H1 (cell line): ENCODE measurements around the gene NKTR. TPM values are rescaled to one million over a fixed set of nuclear protein-coding genes. Genes with fewer than 3 reads are reported as not detected.

Source experiments
- CTCF ChIA-PET: fragments of 300-600 bp; sonication (Branson Sonifier 250); formaldehyde crosslinking; loops from one replicate; lab custom pipeline; 2021; ENCODE audit not compliant: partially characterized antibody; lab: Charles Lee
- POLR2A ChIA-PET: fragments of 300-600 bp; sonication (Branson Sonifier 250); formaldehyde crosslinking; loops from one replicate; lab custom pipeline; 2021; ENCODE audit warnings: inconsistent platforms; ENCODE audit not compliant: partially characterized antibody; lab: Charles Lee
- DNase-seq, 2 experiments: peaks; one replicate each; pipeline versions ENCODE4 v3.0.0 to v3.0.0-alpha.2; 2010 to 2022; ENCODE audit warnings: low spot score in 2 of 2, low read depth in 1 of 2, mixed read lengths in 1 of 2
- FAIRE-seq: peaks from 2 replicates; lab custom pipeline; 2011; peaks lifted over from hg19 to GRCh38; lab: Jason Lieb, UNC
- H2AFZ ChIP-seq: 2 replicates; pipeline ENCODE4 v1.8.1; 2012; ENCODE audit warnings: low read length, inconsistent platforms
- H2AK5ac ChIP-seq: 2 replicates; pipeline ENCODE4 v1.6.1; 2013; ENCODE audit warnings: low read depth, low read length
- H2BK120ac ChIP-seq: replicated peaks from 2 replicates; pipeline ENCODE3; 2013; ENCODE audit warnings: low read depth, low read length, inconsistent platforms
- H2BK12ac ChIP-seq: 2 replicates; pipeline ENCODE4 v1.6.1; 2013; ENCODE audit warnings: low read depth, low read length
- H2BK15ac ChIP-seq: 2 replicates; pipeline ENCODE4 v1.6.1; 2013; ENCODE audit warnings: low read length
- H2BK20ac ChIP-seq: 2 replicates; pipeline ENCODE4 v1.6.1; 2013; ENCODE audit warnings: low read length
- H2BK5ac ChIP-seq: 2 replicates; pipeline ENCODE4 v1.6.1; 2013; ENCODE audit warnings: low read depth, low read length
- H3K14ac ChIP-seq: 2 replicates; pipeline ENCODE4 v1.6.1; 2013; ENCODE audit warnings: inconsistent platforms; ENCODE audit not compliant: insufficient read length
- H3K18ac ChIP-seq: 2 replicates; pipeline ENCODE4 v1.6.1; 2013; ENCODE audit warnings: low read length; ENCODE audit errors: extremely low read depth
- H3K23ac ChIP-seq: 2 replicates; pipeline ENCODE4 v1.6.1; 2013; ENCODE audit warnings: inconsistent platforms; ENCODE audit not compliant: insufficient read length
- H3K23me2 ChIP-seq: 2 replicates; pipeline ENCODE4 v1.6.1; 2013; ENCODE audit warnings: low read depth, low read length
- H3K27ac ChIP-seq: 2 replicates; pipeline ENCODE4 v1.6.1; 2011; ENCODE audit warnings: low read depth, low read length, inconsistent platforms
- H3K27me3 ChIP-seq, 4 experiments: replicated peaks in 1 of 4; 1 replicate in 1 of 4; 2 replicates in 3 of 4; pipeline versions ENCODE4 v1.6.1 to v1.8.1; 2011 to 2013; ENCODE audit warnings: low read length in 3 of 4, mild to moderate bottlenecking in 3 of 4, inconsistent platforms in 2 of 4, mixed read lengths in 2 of 4, moderate library complexity in 1 of 4; ENCODE audit not compliant: control insufficient read depth in 3 of 4, insufficient read depth in 3 of 4; ENCODE audit errors: extremely low read depth in 1 of 4
- H3K36me3 ChIP-seq, 4 experiments: 2 replicates each; pipeline versions ENCODE4 v1.6.1 to v1.8.1; 2011 to 2013; ENCODE audit warnings: mild to moderate bottlenecking in 4 of 4, low read length in 3 of 4, moderate library complexity in 2 of 4, control low read depth in 1 of 4, inconsistent platforms in 1 of 4; ENCODE audit not compliant: insufficient read depth in 4 of 4, control insufficient read depth in 2 of 4
- H3K4ac ChIP-seq: replicated peaks from 2 replicates; pipeline ENCODE3; 2013; ENCODE audit warnings: low read length, low read depth, mixed read lengths, inconsistent platforms; ENCODE audit not compliant: insufficient read length
- H3K4me1 ChIP-seq, 4 experiments: replicated peaks in 1 of 4; 1 replicate in 1 of 4; 2 replicates in 3 of 4; pipeline versions ENCODE4 v1.6.1 to v1.8.1; 2011 to 2013; ENCODE audit warnings: low read length in 3 of 4, inconsistent platforms in 2 of 4, mixed read lengths in 1 of 4; ENCODE audit not compliant: insufficient read depth in 4 of 4, control insufficient read depth in 3 of 4
- H3K4me2 ChIP-seq, 2 experiments: 2 replicates each; pipeline versions ENCODE4 v1.6.1 to v1.8.1; 2011 to 2013; ENCODE audit warnings: low read depth in 2 of 2, low read length in 2 of 2, control low read depth in 1 of 2, inconsistent platforms in 1 of 2, mild to moderate bottlenecking in 1 of 2; ENCODE audit not compliant: insufficient read depth in 1 of 2
- H3K4me3 ChIP-seq, 4 experiments: fragments of 200-600, 300-600 bp in 1 of 4; sonication (generic), shearing (Covaris generic), sonication (Bioruptor Twin) in 1 of 4; 2 replicates each; pipeline versions ENCODE4 v1.5.1 to v1.8.1; 2011 to 2016; ENCODE audit warnings: low read length in 4 of 4, low read depth in 3 of 4, control low read depth in 2 of 4, inconsistent platforms in 2 of 4, mild to moderate bottlenecking in 2 of 4, mixed read lengths in 1 of 4, moderate library complexity in 1 of 4; ENCODE audit not compliant: insufficient read depth in 2 of 4; ENCODE audit errors: extremely low read depth in 1 of 4
- H3K56ac ChIP-seq: replicated peaks from 2 replicates; pipeline ENCODE3; 2013; ENCODE audit warnings: low read depth, mild to moderate bottlenecking, mixed read lengths, low read length, inconsistent platforms; ENCODE audit not compliant: insufficient read length
- H3K79me1 ChIP-seq: 2 replicates; pipeline ENCODE4 v1.6.1; 2013; ENCODE audit warnings: low read depth, low read length, control low read depth
- H3K79me2 ChIP-seq, 2 experiments: 2 replicates each; pipeline versions ENCODE4 v1.6.1 to v1.8.1; 2012 to 2013; ENCODE audit warnings: low read length in 2 of 2, mild to moderate bottlenecking in 2 of 2, inconsistent platforms in 1 of 2; ENCODE audit not compliant: insufficient read depth in 2 of 2, control insufficient read depth in 1 of 2
- H3K9ac ChIP-seq, 4 experiments: replicated peaks in 1 of 4; 1 replicate in 1 of 4; 2 replicates in 3 of 4; pipeline versions ENCODE4 v1.6.1 to v1.8.1; 2011 to 2013; ENCODE audit warnings: low read depth in 3 of 4, low read length in 3 of 4, control low read depth in 2 of 4, mild to moderate bottlenecking in 2 of 4, moderate library complexity in 2 of 4, inconsistent platforms in 1 of 4; ENCODE audit errors: extremely low read depth in 1 of 4
- H3K9me3 ChIP-seq, 2 experiments: 2 replicates each; pipeline versions ENCODE4 v1.6.1 to v1.8.1; 2012 to 2013; ENCODE audit warnings: mild to moderate bottlenecking in 2 of 2, moderate library complexity in 2 of 2, control low read depth in 1 of 2, inconsistent platforms in 1 of 2, low read depth in 1 of 2, low read length in 1 of 2, mixed read lengths in 1 of 2; ENCODE audit not compliant: insufficient read depth in 2 of 2
- H4K20me1 ChIP-seq, 2 experiments: replicated peaks in 1 of 2; 2 replicates each; pipeline versions ENCODE3 to v1.8.1; 2011 to 2013; ENCODE audit warnings: inconsistent platforms in 2 of 2, low read length in 2 of 2, mild to moderate bottlenecking in 1 of 2; ENCODE audit not compliant: insufficient read depth in 2 of 2, control insufficient read depth in 1 of 2
- H4K5ac ChIP-seq: 2 replicates; pipeline ENCODE4 v1.6.1; 2013; ENCODE audit warnings: low read length, low read depth, mixed read lengths, inconsistent platforms; ENCODE audit not compliant: insufficient read length
- H4K8ac ChIP-seq: 2 replicates; pipeline ENCODE4 v1.8.0; 2013; ENCODE audit warnings: mild to moderate bottlenecking, moderate library complexity, low read length, inconsistent platforms; ENCODE audit not compliant: insufficient read depth; ENCODE audit errors: extremely low read depth
- H4K91ac ChIP-seq: replicated peaks from 2 replicates; pipeline ENCODE3; 2013; ENCODE audit warnings: low read length, mixed read lengths, inconsistent platforms; ENCODE audit not compliant: insufficient read length
- ASH2L ChIP-seq: fragments of 200-600, 300-600 bp; sonication (generic); IDR thresholded peaks from one replicate; pipeline ENCODE4 v1.7.1; 2017; ENCODE audit warnings: low read length
- CHD2 ChIP-seq: IDR thresholded peaks from 2 replicates; pipeline ENCODE4 v1.6.1; 2012; ENCODE audit warnings: low read length, improper control_type of control experiment
- FOSL1 ChIP-seq: IDR thresholded peaks from 2 replicates; pipeline ENCODE4 v1.6.1; 2011; ENCODE audit warnings: mild to moderate bottlenecking, low read depth, low read length, moderate library complexity; ENCODE audit not compliant: insufficient read depth
- JUN ChIP-seq: IDR thresholded peaks from 2 replicates; pipeline ENCODE4 v1.6.1; 2011; ENCODE audit warnings: low read depth, mild to moderate bottlenecking, improper control_type of control experiment, low read length
- TAF1 ChIP-seq: IDR thresholded peaks from 2 replicates; pipeline ENCODE4 v1.6.1; 2011; ENCODE audit warnings: mild to moderate bottlenecking, low read depth, low read length
- WGBS, 2 experiments: shearing (Covaris generic) in 1 of 2; methylation state at CpG; one replicate each; pipeline versions ENCODE4 v1.1.6 to v1.1.7; 2013 to 2015; ENCODE audit warnings: low lambda C conversion rate in 2 of 2, mixed read lengths in 2 of 2, inconsistent platforms in 1 of 2, low coverage in 1 of 2, missing lambda C conversion rate in 1 of 2; ENCODE audit not compliant: insufficient replicate concordance in 2 of 2, insufficient coverage in 1 of 2, insufficient read length in 1 of 2; ENCODE audit errors: extremely low coverage in 1 of 2, missing lambda C conversion rate in 1 of 2; 5-methylcytosine and 5-hydroxymethylcytosine counted together
- polyA plus RNA-seq, 7 experiments: library from polyadenylated mRNA; depleted of rRNA in 3 of 7; stranded (reverse) in 5 of 7; unstranded in 2 of 7; fragments of >200 nt in 5 of 7; fragments of 200-250 nt in 2 of 7; gene quantifications; 1 replicate in 5 of 7; 2 replicates in 1 of 7; 4 replicates in 1 of 7; pipeline versions ENCODE4 v1.2.1 to v1.2.3, GENCODE V29; 2011 to 2013; ENCODE audit warnings: missing spikeins in 2 of 7, mixed read lengths in 2 of 7
- total RNA-seq: library from RNA; stranded (reverse); fragmentation: NEBNext Ultra II Directional; extraction: Animal tissue kit (Norgen Biotek cat#: 25700); gene quantifications from 2 replicates; pipeline ENCODE4 v1.2.1, GENCODE V29; 2021

Gene NKTR
- total and polyA plus RNA-seq, 2 of the 8 experiments (the other 6 are each of a cell fraction or from before 2014, with no cell fraction given): 24.1 to 62.2 TPM

DNA sequence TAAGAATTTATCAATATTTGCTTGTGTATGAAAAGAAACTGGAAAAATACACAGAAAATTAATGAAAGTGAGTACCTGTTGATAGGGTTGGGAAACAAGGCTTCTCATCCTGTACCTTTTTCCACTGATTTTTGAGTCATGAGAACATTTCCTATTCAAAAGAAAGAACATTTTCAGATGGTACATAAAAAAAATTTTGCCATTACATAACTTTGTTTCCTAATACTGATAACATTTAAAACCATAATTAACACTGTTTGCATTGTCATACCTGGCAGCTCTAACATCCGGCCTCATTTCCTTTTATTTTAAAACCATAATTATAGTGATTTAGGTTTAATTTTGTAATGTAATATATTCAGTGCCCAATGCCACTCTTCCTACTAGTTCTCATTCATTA, 11.7 kb downstream of the NKTR start:
- DNase-seq: no peak
- no peak overlapping the region for H3K18ac ChIP-seq
- H3K4me3 ChIP-seq: no peak overlapping the region
- no peak overlapping the region for H3K56ac ChIP-seq
- no peak overlapping the region for H3K27ac ChIP-seq
- H3K14ac ChIP-seq: no peak overlapping the region
- no peaks in the 10 kb centered on the region for H3K27me3 ChIP-seq
- H2AK5ac ChIP-seq: no peak overlapping the region
- no peaks in the 10 kb centered on the region for H3K23me2 ChIP-seq
- H2BK120ac ChIP-seq: no peak overlapping the region
- H4K20me1 ChIP-seq: peaks cover 4 to 5% of the 10 kb centered on the region in 2 experiments
- H2AFZ ChIP-seq: no peak overlapping the region
- ChIA-PET CTCF (interaction anchor here (1.3 to 3.1 kb wide), 8 partner anchors 10 to 41 kb away, joined by 3 to 26 read pairs (median 12); partner anchors contain the start of gene NKTR), POLR2A (interaction anchor here (0.9 to 6.0 kb wide), 4 partner anchors 10 to 40 kb away, joined by 3 to 45 read pairs (median 10); partner anchors contain the start of genes NKTR, SEC22C and SS18L2)
- H2BK15ac ChIP-seq: no peak overlapping the region
- WGBS, 2 experiments: 100% methylated on average over 1 of the region's 1 CpG; no CpG with 5 or more reads in 1 of the 2 experiments
- H3K9me3 ChIP-seq: no peaks in the 10 kb centered on the region
- no peak overlapping the region for H3K23ac ChIP-seq
- no peak overlapping the region for H2BK5ac ChIP-seq
- H3K36me3 ChIP-seq: 0 out of 8 replicates have a peak, but pooled peaks cover 0 to 4% (median 2%) of the 10 kb centered on the region in 4 experiments
- FAIRE-seq: no peak
- H3K79me1 ChIP-seq: 0 out of 2 replicates have a peak, but pooled peaks cover 6% of the 10 kb centered on the region
- no peaks in the 10 kb centered on the region for H3K4me1 ChIP-seq
- H3K4me2 ChIP-seq: no peak overlapping the region
- H4K5ac ChIP-seq: no peak overlapping the region
- H4K8ac ChIP-seq: no peak overlapping the region
- no peak overlapping the region for H3K4ac ChIP-seq
- H2BK12ac ChIP-seq: no peak overlapping the region
- no peak overlapping the region for H4K91ac ChIP-seq
- H2BK20ac ChIP-seq: no peak overlapping the region
- H3K9ac ChIP-seq: no peak overlapping the region
- TF ChIP-seq CHD2 (no peak), TAF1 (no peak), ASH2L (no peak), JUN (no peak), FOSL1 (no peak)
- TF ChIP-seq, all 59 proteins: peak for 0
- H3K79me2 ChIP-seq: peaks cover 12 to 99% of the 10 kb centered on the region in 2 experiments
